HG02759 (cell line): ENCODE data around the gene PDE11A.

Experiments used
- ATAC-seq: cut with Tn5 transposase; IDR thresholded peaks from one replicate; pipeline ENCODE4 v1.9.1; 2021; ENCODE audit warnings: mild to moderate bottlenecking, moderate library complexity; ENCODE audit not compliant: unreplicated experiment

PDE11A gene

DNA sequence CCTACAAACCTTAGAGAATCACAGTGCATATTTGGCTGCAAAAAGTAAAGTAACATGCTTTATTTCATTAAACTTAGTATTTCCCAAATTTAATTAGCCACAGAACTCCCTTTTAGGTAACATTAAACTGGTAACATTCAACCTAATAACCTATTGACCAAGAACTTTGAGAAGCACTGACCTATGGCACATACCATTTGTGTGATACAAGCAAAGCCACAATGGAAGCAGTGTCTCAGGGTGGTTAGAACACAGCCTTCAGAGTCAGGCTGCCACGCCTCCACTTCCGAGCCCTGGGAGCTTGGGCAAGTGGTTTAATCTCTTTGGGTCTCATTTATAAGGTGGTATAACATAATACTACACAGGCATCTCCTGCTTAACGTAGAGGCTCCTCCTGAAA is 301.4 kb downstream of the PDE11A start:
- no peak for ATAC-seq

DNA sequence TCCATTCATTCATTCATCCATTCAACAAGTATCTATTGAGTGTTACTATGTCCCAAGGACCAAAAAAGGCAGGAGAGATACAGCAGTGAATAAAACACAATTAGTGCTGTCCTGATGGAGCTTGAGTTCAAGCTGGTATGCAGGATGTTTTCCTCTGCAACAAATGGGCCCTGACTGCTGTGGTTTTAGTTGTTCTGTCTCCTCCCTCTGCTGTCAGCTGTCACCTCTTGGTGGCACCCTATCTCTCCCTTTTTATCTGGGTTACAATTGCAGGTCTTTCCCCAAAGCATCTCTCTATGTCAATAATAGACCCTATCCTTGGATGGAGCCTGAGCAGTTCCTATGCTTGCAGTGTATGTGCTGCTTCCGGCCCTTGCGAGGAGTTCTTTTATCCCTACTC is 304.8 kb downstream of the PDE11A start:
- no peak for ATAC-seq

DNA sequence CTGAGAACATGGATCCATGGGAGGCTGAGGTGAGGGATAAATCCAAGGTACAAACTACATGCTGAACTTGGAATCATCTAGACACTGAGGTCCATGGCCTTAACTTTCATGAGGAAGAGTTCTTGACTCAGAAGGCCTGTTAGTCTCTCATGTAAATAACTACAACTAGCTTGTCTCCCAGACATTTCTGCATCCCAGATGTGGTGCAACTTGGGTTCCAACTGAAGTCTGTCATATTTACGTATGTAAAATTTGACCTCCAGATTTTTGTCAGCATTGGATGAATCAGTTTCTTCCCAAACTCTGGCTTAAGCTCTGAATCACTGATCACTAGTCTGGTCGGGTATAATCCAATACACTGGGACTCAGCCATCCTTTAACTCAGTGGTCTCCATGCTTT is 306.9 kb downstream of the PDE11A start:
- no peak for ATAC-seq

DNA sequence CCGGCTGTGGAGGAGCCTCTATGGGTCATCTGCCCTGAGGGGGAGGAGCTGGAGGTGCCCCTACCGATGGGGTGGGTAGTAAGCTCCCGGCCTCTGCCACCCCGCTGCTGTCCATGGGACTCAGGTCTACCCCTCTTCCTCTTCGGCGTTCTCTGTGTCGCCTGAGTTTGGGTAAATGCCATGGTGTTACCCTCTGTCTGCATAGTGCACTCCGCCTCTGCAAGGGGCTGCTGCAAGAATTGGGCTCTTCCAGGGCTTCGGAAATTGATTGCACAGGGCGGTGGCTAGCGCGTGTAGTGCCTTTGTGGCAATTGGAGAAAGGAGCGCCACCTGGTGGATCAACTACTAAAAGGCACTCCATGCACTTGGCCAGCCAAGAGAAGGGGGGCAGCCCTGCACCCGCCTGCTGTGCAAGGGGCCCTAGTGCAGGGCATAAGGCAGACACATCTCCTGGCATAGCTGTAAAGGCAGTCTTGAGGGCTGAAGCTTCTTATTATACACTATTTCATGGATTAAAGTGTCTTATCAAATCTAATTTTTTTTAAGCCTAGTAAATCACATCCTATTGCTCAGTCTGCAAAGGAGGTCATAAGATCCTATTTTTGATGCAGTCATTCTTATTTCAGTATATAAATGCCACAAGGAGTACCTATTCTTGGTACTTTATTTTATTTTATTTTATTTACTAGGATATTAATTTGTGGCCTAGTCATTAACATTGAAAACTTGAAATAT is 308.9 kb downstream of the PDE11A start:
- peak; percentile 99 for ATAC-seq

DNA sequence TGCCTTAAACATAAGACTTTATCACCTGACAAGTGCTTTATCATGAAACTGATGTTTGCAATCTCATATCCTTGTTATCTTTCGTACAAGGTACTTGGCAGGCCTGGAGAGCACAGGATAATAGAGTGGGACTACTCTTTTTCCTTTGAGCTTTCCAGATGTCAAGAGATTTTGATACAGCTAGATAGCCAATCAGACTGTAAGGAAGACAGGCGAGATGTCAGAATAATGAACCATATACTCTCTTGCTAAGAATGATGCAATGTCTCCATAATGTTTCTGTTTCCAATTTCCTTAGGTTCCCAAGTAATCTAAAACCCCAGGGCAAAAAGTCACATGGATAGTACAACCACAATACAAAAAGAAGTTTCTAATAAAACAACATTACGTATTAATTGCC is 313.1 kb downstream of the PDE11A start:
- no peak for ATAC-seq

DNA sequence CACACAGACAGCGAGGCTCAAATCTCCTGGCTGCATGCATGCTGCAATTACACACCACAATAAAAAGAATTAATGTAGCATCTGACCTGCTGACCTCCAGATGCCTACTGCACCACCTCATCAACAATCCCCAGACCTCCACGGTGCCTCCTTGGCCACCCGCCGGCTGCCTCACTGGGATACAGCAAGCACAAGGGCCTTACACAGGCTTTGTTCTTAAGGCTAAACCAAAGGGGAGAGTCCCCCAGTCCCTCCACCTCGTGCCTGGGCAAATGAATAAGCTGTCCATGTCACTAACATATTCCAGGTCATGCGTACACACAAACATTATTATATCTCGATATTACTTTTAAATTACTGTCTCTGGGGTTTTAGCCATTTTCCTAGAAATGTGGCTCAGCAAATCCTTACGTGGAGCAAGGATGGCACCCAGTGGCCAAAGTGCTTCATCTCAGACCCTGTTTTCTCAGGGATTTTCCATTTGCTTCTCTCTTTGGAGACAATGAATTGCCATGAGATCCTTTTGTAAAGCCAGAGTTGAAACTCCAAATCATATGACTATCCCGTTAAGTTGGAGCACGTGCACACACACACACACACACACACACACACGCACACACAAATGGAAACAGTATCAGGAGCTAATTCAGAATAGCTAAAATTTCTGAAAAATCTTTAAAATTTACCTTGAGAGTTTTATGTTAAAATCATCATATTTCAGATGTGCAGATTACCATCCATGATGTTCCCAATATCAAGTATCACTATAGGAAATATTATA is 313.8 kb downstream of the PDE11A start:
- no peak for ATAC-seq

DNA sequence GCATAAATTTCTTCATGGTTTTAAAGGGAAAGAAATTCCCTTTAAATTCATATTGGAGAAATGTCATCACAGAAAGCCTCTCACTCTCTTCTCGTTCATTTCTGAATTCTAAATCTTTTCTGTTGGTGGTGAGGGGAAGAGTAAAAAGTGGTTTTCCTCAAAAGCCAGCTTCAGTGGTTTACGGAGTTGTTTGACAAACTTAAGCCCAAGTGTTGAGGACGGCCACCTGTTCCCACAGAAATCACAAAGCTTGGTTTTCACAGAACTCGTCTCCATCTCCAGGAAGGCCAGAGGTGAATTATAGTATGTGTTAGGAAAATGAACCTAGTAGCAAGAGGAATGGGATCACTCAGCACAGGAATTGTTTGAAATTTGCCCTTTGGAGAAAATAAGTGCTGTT is 316.2 kb downstream of the PDE11A start:
- no peak for ATAC-seq

DNA sequence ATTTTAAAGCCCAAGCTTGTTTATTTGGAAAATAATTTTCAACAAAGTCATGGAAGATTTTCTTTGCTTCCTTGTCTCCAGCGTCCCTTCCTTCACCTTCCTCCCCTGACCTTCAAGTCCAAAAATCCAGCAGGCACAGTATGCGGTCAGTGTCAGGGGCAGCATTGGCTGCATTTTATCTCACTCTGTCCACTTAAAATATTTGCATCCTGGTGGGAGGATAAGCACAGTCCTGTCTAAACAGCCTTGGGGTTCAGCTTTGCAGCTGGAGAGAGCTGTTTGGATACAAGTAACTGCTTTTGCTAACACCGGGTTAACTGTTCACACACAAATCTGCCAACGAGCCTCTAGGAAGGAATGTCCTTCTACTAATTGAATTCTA is 318.1 kb downstream of the PDE11A start:
- ATAC-seq: no peak

DNA sequence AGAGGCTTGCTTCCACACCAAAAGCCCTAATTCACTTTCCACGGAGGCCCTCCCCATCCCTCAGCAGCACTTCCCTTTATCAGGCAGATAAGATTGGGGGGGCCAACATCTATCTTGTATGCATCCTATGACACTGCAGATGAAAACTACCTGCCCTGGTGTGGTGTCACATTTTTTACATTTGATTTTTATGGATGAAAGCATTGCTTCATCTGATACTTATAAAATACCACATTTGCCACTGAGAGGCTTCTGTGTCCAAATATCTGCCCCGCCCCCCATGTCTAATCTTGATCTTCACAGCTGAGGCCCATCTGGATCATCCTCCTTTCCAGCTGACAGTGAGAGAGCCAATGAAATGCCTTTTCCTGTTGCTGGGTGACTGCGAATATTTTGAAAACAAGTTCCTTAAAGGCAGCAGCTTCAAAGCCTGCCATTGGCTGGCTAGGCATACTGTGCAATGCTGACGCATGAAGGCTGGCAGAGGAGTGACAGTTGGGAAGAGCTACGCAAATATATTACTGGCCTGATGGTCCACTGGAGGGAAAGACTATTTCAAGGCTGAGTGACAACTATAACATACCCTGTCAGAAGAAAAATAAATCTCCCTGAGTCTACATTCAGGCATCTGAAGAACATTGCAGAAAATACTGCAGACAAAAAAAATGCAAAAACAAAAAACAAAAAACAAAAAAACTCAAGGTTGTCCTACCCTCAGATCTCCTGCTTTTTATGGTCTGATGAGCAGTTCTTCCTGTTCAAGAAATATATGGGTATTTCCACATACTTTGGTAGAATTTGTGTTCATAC is 318.7 kb downstream of the PDE11A start:
- ATAC-seq: no peak

DNA sequence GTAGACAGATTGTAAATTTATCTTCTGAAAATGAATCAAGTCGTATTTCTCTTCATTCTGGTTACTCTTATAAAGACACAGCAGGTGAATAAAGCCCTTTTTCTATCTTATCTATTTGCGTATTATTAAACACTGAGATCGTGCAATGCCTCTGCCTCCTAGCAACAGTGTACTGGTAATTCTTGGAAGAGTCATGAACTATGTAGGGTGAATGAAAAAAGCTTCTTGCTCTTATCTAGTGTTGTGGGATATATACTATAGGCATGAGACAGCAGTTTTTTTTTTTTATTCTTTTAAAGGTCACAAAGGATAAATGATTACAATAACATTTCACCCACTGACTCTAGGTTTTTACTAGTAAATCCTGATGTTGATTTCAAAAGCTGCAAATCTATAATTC is 324.2 kb downstream of the PDE11A start:
- no peak for ATAC-seq

DNA sequence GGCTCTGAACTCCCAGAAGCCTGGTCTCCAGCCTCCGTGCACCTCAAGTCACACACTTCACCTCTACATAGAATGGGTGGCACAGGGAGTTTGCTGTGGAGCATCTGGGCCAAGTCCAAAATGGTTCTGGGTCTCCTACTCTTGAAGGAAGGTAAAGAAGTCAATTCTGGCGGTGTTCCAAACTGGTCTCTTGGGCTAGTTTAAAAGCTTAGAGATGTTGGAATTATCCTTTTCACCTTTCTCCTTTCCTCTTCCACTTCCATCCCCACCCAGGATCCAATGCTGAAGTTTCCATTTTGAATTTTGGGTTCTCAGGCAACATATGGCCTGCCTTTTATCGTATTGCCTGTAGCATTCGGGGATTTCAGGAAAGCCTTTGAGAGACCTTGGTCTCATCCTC is 325.2 kb downstream of the PDE11A start:
- no peak for ATAC-seq

DNA sequence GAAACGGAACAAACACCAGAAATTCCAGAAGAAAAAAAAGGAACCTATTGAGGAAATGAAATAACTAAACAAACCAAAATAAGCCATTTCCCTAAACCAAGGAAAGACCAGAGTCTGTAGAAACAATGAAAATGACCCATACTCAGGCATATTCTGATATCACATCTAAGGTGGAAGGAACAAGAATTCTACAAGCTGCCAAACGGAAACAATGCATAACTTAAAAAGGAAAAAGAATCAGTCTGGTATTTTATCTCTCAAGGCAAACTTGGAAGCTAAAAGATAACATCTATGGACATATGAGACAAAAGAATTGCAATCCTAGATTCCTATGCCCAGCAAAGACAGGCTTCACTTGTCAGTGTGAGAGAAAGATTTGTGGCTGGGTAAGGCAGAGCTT is 326.2 kb downstream of the PDE11A start:
- ATAC-seq: no peak

DNA sequence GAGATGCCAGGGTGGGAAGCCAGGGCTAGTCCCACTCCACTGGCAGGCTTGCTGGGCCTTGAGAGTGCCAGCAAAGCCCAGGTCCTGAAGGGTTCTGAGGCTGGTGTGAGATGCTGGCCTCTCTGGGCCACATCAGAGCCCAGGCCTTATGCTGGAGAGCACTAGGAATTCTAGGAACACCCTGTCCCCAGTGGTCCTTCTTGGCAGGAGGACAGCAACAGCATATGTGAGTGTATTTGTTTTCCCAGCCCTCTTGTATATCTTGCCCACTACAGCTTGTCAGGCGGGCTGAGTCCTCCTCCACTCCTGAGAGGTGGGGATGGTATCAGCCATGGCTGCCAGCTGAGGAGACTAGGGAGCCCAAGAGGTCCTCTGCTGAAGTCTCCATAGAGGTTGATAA is 327.0 kb downstream of the PDE11A start:
- no peak for ATAC-seq

DNA sequence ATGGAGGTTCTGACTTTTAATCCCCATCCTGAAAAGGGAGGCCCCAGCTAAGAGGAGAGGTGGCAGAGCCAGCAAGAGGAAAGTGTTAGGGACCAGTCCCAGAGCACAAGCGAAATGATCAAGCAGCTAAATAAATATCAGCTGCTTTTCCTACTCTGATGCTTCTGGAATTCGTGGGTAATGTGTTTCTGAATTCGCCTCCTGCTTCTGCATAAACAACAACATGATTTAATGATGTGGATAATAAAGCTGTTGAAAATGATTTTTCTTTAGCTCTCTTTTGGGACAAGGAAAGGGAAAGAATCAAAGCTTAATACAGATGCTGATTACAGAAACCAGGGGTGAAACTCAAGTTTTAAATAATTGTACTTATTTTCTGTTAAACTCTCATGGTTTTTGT is 329.7 kb downstream of the PDE11A start:
- no peak for ATAC-seq

DNA sequence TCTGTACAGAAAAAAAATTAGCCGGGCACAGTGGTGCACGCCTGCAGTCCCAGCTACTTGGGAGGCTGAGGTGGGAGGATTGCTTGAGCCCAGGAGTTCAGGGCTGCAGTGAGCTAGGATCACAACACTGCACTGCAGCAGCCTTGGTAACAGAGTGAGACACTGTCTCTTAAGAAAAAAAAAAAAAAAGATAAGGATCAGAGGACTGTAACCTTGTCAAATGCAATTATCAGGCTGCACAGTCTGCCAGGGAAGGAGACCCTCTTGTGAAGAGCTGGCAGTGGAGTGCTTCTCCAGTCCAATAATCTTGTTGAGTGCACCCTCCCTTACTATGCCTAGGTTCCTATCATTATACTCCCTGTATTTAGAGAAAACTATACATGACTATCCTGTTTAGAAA is 330.7 kb downstream of the PDE11A start:
- ATAC-seq: no peak

DNA sequence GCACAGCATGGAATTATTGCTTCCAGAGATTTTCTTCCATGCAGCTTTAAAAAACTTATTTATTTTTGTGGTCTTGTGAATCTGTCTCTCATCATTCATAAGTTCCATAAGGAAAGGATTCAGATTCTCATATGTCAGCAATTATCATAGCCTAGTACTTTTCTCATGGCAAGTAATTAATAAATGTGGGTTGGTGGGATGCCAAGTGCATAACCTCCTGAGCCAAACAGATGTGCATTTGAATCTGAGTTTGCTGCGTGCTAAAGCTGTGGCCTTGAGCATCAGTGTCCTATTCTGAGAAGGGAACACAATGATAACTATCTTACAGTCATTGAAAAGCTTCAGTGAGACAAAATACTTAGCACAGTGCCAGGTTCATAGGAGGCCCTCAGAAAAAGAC is 331.9 kb downstream of the PDE11A start:
- no peak for ATAC-seq

DNA sequence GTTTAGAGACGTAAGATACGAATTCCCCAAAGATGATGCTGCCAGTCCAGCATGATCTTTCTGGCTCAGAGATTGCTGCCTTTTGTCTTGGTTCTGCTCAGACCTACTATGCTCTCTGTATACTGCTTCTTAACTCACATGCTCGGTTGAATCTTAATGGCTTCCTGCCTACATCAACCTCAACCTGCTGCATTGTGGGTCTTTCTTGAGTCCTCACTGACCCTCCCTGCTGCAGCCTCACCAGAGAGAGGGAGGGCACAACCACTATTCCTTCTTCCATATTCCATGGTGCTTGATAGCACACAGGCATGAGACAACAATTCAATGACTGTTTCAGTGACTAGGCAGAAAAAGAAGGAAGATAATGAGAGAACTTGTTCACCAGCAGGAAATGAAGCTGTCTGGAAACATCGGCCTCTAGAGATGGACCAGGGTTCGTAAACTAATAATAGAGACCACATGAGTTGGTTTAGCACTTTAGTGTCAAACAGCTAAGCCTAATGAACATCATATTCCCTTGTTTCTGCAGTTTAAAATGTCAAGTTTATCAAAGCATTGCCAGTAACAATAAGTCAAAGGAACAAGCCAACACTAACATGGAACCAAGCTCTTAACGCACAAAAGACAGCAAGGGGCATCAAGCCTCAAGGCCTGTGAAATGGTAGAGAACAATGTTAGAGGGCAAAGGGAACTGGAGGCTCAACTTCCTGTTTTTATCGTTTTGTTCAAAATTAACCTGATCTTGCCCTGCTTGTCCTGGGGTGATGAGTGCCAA is 333.9 kb downstream of the PDE11A start:
- ATAC-seq: no peak

DNA sequence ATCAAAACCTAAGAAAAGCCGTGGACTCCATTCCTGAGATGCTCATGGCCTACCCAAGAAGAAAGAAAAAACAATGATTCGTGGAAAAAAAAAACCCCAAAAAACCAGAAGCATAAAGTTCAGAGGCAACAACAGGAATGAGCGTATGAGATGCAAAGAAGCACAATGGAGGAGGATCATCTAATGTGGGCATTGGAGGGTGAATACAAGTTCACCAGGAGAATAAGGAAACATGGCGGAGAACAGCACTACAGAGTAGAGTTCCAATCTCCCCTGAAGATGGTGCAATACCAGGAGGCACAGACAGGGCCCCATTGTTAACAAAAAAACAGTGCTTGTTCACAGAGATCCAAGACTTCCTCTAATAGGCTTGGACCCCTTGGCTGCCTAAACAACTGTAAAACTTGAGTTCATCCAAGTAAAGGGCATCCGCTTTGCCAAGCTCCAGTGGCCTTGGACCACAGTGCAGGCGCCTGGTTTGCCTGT is 337.2 kb downstream of the PDE11A start:
- ATAC-seq: no peak

DNA sequence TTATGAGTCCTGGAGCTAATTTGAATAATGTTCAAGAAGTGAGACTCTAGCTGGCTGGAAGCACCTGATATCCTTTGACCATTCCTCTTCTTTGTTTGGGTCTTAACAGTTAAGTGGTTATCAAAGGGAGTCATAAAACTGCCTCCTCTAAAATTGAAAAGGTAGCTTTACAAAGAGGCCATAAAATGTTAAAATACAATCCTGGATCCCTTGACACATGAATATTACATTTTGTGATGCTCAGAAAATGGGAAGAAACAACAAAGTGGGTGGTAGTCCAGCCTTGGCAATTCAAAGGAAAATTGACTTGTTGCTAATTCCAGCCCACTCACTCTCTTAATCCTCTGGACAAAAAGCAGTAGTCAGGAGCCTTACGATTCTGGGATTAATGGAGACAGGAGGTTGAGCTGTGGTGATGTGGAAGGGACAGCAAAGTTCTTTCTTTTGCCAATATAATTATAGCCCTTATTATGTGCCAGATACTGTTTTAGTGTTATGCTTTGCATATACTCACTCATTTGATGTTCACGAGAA is 339.2 kb downstream of the PDE11A start:
- ATAC-seq: no peak

DNA sequence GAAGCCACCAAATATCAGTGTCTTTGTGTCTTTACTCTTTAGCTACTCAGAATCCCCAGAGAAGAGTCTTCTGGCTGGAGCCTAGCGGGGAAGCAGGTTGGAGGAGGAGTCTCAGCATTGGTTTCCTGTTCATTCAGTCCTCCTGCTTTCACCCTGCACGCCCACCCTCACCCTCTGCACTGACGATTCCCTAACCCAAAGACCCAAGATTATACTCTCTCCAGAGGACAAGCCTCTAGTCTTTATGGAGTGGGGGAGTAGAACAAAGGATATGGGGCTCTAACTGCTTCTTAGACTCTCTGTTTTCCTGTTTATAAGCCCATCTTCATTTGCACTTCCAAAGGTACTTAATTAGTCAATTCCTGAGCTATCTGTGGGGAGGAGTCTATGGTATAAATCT is 341.2 kb downstream of the PDE11A start:
- no peak for ATAC-seq

DNA sequence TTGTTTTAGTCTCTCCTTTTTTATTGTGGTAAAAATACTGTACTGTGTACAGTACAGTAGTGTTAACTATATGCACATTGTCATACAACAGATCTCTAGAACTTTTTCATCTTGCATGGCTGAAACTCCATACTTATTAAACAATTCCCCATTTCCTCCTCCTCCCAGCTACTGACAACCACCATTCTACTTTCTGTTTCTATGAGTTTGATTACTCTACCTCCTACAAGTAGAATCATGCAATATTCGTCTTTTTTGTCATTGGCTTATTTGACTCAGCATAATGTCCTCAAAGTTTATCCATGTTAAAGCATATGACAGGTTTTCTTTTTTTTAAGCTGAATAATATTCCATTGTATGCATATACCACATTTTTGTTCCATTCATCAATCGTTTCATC is 341.8 kb downstream of the PDE11A start:
- no peak for ATAC-seq
